PFSK-1 (cell line): ENCODE results near the gene PWWP2B.

ENCODE experiments used
- FOXP2 ChIP-seq: optimal IDR thresholded peaks from 2 replicates; pipeline ENCODE3; 2011; ENCODE audit warnings: borderline replicate concordance, control low read depth, inconsistent platforms; ENCODE audit not compliant: insufficient read depth; ENCODE audit errors: extremely low read length, extremely low read depth
- POLR2AphosphoS5 ChIP-seq: IDR thresholded peaks from 2 replicates; pipeline ENCODE4 v1.6.1; 2012; ENCODE audit warnings: low read depth, mild to moderate bottlenecking, control low read depth, low read length, moderate library complexity
- SIN3A ChIP-seq: IDR thresholded peaks from 2 replicates; pipeline ENCODE4 v1.6.1; 2012; ENCODE audit warnings: mild to moderate bottlenecking, low read length, moderate library complexity, borderline replicate concordance; ENCODE audit not compliant: insufficient read depth
- TAF1 ChIP-seq: IDR thresholded peaks from 2 replicates; pipeline ENCODE4 v1.6.1; 2012; ENCODE audit warnings: low read length, control low read depth, borderline replicate concordance; ENCODE audit not compliant: insufficient read depth
- TF ChIP-seq, protein P1 (sequence below), 2 experiments: IDR thresholded peaks; 2 replicates each; pipeline versions ENCODE4 v1.6.1 to v1.8.0; 2011 to 2012; ENCODE audit warnings: low read depth in 2 of 2, low read length in 2 of 2, control low read depth in 1 of 2, inconsistent platforms in 1 of 2, mild to moderate bottlenecking in 1 of 2, moderate library complexity in 1 of 2; ENCODE audit not compliant: insufficient read depth in 1 of 2

DNA sequence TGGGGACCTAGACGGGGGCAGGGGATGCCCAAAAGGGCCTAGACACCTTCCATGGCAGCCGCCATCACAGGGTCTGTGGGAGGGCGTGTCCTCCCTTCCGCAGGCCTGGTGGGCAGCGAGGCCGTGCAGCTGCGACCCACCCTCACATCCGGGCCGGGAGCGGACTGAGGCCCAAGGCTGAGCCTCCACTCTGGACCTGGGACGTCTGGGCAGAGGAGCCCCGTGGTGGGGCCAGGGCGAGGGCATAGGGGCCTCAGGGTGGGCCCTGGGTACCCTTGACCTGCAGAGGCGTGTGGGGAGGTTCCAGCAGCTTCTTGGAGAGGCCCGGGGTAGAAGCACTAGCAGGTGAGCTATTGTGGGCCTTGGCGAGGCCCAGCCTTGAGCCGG is 49.2 kb downstream of the PWWP2B start:
- TF ChIP-seq POLR2AphosphoS5 (no peak), TAF1 (no peak), FOXP2 (no peak), SIN3A (no peak)
- TF ChIP-seq, protein P1, sequence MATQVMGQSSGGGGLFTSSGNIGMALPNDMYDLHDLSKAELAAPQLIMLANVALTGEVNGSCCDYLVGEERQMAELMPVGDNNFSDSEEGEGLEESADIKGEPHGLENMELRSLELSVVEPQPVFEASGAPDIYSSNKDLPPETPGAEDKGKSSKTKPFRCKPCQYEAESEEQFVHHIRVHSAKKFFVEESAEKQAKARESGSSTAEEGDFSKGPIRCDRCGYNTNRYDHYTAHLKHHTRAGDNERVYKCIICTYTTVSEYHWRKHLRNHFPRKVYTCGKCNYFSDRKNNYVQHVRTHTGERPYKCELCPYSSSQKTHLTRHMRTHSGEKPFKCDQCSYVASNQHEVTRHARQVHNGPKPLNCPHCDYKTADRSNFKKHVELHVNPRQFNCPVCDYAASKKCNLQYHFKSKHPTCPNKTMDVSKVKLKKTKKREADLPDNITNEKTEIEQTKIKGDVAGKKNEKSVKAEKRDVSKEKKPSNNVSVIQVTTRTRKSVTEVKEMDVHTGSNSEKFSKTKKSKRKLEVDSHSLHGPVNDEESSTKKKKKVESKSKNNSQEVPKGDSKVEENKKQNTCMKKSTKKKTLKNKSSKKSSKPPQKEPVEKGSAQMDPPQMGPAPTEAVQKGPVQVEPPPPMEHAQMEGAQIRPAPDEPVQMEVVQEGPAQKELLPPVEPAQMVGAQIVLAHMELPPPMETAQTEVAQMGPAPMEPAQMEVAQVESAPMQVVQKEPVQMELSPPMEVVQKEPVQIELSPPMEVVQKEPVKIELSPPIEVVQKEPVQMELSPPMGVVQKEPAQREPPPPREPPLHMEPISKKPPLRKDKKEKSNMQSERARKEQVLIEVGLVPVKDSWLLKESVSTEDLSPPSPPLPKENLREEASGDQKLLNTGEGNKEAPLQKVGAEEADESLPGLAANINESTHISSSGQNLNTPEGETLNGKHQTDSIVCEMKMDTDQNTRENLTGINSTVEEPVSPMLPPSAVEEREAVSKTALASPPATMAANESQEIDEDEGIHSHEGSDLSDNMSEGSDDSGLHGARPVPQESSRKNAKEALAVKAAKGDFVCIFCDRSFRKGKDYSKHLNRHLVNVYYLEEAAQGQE (IDR thresholded peaks at IDR 0.05; ENCODE audit: insufficient read depth in 1 of 2, low read depth in 2 of 2, low read length in 2 of 2): no peak
